Gastroesophageal sphincter (tissue), 3 donors: ENCODE data around the gene RNU5B-1.
"Not testable (repeated sequence)": the region's sequence is repeated elsewhere in the genome, so short reads cannot be mapped to it uniquely, and the experiment has no call there.

Source experiments
- POLR2A ChIP-seq, 2 donors: fragments of 450-650 bp; IDR thresholded peaks; one replicate each; pipeline ENCODE4 v1.6.1; 2017; ENCODE audit warnings: antibody characterized with exemption in 2 of 2, mild to moderate bottlenecking in 2 of 2, moderate library complexity in 1 of 2
- TF ChIP-seq, protein P1 (sequence below), 4 experiments: fragments of 200-600 bp in 2 of 4; fragments of 450-650 bp in 2 of 4; sonication (generic) in 1 of 4; IDR thresholded peaks; one replicate each; pipeline ENCODE4 v1.5.1; 2017 to 2019; ENCODE audit warnings: antibody characterized with exemption in 4 of 4, mild to moderate bottlenecking in 2 of 4, moderate library complexity in 2 of 4

DNA sequence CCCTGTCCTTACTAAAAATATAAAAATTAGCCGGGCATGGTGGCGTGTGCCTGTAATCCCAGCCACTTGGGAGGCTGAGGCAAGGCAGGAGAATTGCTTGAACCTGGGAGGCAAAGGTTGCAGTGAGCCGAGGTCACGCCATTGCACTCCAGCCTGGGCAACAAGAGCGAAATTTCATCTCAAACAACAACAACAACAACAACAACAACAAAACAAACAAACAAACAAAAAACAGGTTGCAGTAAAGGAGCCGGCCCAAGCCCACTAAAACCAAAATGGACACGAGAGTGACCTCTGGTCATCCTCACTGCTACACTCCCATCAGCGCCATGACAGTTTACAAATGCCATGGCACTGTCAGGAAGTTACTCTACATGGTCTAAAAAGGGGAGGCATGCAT is 43.3 kb downstream of the RNU5B-1 start:
- TF ChIP-seq, protein P1, sequence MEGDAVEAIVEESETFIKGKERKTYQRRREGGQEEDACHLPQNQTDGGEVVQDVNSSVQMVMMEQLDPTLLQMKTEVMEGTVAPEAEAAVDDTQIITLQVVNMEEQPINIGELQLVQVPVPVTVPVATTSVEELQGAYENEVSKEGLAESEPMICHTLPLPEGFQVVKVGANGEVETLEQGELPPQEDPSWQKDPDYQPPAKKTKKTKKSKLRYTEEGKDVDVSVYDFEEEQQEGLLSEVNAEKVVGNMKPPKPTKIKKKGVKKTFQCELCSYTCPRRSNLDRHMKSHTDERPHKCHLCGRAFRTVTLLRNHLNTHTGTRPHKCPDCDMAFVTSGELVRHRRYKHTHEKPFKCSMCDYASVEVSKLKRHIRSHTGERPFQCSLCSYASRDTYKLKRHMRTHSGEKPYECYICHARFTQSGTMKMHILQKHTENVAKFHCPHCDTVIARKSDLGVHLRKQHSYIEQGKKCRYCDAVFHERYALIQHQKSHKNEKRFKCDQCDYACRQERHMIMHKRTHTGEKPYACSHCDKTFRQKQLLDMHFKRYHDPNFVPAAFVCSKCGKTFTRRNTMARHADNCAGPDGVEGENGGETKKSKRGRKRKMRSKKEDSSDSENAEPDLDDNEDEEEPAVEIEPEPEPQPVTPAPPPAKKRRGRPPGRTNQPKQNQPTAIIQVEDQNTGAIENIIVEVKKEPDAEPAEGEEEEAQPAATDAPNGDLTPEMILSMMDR (IDR thresholded peaks at IDR 0.05), result not testable (repeated sequence)
- TF ChIP-seq POLR2A (IDR thresholded peaks at IDR 0.05), result not testable (repeated sequence)
